GM21367 (cell line): ENCODE measurements around the gene ZNF90.
"Not testable (repeated sequence)": the region's sequence is repeated elsewhere in the genome, so short reads cannot be mapped to it uniquely, and the experiment has no call there.

Source experiments
- ATAC-seq: cut with Tn5 transposase; IDR thresholded peaks from one replicate; pipeline ENCODE4 v1.9.1; 2021; ENCODE audit not compliant: unreplicated experiment

Gene ZNF90

DNA sequence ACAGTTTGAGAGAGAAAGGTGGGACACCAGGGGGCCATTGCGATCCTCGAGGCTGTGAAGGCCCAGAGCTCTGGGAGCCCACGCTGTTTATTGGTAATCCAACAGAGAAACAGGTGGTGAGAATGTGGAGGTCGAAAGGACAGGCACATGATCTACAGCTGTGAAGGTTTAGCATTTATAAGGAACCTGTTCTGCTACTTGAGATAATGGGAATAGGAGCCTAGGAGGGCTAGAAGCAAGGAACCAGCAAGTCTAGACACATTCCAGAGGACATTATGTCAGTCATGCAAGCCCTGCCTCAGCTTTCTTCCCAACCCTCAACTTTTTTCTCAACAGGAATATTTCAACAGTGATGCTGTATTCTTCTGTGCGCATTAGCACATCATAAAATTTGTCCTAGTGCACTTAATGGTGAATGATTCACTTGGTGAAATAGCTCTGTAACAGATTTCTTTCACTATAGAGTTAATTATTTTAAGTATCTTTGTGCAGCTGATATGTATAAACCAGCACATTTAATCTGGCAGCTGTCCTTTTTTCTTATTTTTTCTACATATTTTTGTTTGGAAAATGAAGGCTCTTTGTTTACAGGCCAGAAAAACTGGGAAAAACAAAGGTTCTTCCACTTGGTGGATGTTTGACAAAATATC, 25.4 kb downstream of the ZNF90 start:
- ATAC-seq, result no peak

DNA sequence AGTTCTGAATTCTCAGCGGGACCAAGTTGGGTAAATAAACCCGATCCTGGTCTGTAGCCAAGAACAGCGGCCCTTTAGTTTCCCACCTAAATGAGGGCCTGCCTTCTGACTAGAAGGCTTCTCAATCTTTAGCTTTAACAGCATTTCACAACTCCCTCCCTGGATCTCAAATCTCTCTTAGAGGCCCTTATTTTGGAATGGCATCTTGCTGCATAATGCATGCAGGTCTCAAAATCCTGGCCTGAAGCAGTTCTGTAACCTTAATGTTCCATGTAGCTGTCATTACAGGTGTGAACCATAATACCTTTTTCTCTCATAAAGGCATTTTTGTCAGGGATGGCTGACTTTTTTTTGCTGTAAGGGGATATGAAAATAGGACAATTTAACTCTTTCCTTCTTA, 29.5 kb downstream of the ZNF90 start:
- ATAC-seq, result no peak

GRCh38 chr19:20118064-20118839, 40.5 kb downstream of the ZNF90 start:
- ATAC-seq, result not testable (repeated sequence)

GRCh38 chr19:20124879-20125278, 47.1 kb downstream of the ZNF90 start:
- no peak for ATAC-seq

DNA sequence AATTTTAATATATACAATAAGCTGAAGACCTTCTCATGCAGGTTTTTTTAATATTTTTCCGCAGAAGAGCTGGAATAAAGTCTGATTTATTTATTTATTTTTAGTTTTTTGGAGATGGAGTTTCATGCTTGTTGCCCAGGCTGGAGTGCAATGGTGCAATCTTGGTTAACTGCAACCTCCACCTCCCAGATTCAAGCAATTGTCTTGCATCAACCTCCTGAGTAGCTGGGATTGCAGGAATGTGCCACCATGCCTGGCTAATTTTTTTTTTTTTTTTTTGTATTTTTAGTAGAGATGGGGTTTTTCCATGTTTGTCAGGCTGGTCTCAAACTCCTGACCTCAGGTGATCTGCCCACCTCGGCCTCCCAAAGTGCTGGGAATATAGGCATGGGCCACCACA, 55.1 kb downstream of the ZNF90 start:
- not testable (repeated sequence) for ATAC-seq

DNA sequence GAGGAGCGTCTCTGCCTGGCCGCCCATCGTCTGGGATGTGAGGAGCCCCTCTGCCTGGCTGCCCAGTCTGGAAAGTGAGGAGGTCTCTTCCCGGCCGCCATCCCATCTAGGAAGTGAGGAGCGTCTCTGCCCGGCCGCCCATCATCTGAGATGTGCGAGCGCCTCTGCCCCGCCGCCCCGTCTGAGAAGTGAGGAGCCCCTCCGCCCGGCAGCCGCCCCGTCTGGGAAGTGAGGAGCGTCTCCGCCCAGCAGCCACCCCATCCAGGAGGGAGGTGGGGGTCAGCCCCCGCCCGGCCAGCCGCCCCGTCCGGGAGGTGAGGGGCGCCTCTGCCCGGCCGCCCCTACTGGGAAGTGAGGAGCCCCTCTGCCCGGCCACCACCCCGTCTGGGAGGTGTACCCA, 59.9 kb downstream of the ZNF90 start:
- ATAC-seq, result not testable (repeated sequence)

DNA sequence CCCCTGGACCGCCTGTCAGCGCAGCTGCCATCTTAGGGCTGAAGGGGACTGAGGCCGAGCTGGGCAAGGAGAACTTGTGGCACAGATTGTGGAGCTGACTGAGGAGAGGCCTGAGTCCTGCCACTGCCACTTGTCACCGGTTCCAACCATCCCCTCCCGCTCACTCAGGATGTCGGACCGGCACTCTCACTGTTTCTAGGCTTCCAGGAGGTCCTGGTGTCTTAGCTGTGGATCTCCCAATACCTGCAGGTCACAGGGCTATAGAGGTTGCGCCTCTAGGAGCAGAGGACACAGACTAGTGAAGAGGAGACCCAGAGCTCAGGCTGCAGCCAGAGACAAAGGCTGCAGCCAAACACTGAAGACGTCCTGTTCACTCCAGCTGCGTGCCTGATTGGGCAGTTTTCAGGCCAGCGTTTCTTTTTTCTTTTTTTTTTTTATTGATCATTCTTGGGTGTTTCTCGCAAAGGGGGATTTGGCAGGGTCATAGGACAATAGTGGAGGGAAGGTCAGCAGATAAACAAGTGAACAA, 73.9 kb downstream of the ZNF90 start:
- ATAC-seq, result no peak

GRCh38 chr19:20152506-20152905, 74.7 kb downstream of the ZNF90 start:
- ATAC-seq, result not testable (repeated sequence)

DNA sequence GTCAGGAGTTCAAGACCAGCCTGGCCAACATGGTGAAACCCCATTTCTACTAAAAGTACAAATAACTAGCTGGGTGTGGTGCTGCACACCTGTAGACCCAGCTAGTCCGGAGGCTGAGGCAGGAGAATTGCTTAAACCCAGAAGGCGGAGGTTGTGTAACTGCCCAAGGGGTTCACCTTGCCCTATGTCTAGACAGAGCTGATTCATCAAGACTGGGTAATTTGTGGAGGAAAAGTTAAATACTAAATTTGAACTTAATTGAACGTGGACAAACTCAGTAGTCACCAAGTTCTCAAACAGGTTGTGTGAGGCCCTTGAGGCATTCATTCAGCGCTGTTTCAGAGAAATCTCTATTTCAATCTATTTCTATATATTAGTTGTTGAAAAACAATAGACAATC, 75.5 kb downstream of the ZNF90 start:
- ATAC-seq, result no peak

GRCh38 chr19:20154636-20155035, 76.8 kb downstream of the ZNF90 start:
- no peak for ATAC-seq

- no peak for ATAC-seq
These were observed 85.0 kb downstream of the ZNF90 start for GRCh38 chr19:20162821-20163220.

GRCh38 chr19:20164456-20164855, 86.7 kb downstream of the ZNF90 start:
- no peak for ATAC-seq

GRCh38 chr19:20165971-20166592, 88.3 kb downstream of the ZNF90 start:
- no peak for ATAC-seq

- ATAC-seq, result peak; percentile 88
These were observed 89.3 kb downstream of the ZNF90 start, which contains the start of gene ZNF486 for GRCh38 chr19:20167020-20167644. Gene ZNF486, plus strand, starts transcription at chr19:20167214. Its CDS starts 117 bp downstream, at chr19:20167331.

DNA sequence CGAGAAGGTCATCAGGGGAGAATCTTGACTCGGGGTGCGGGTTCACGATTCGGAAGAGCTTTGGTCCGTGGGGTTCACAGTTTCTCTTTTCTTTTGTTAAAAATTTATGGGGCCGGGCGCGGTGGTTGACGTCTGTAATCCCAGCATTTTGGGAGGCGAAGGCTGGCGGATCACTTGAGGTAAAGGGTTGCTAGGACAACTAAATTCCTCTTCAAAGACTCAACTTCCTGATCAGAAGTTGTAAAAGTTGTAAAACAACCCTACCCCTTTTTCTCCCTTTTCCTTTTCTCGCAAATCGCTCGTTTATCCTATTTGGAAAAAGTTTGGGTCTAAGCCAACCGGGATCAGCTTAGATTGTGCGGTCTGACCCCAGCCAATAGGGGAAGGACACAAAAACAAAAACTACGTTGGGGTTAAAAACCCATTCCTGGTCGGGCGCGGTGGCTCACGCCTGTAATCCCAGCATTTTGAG, 89.9 kb downstream of the ZNF90 start:
- ATAC-seq, result no peak
